Effector memory CD8-positive, alpha-beta T cell (primary cell): Measurements from ENCODE around the gene CADM2.
"Not testable (repeated sequence)": the region's sequence is repeated elsewhere in the genome, so short reads cannot be mapped to it uniquely, and the experiment has no call there.

Experiments used
- ATAC-seq: fragments of 150-1000 bp; cut with Tn5 transposase; replicated peaks from 2 replicates; pipeline ENCODE4 v1.10.0; 2021; ENCODE audit warnings: mild to moderate bottlenecking, moderate library complexity
- DNase-seq, 3 experiments: peaks; one replicate each; pipeline ENCODE4 v3.0.0; 2021
- H3K27ac Mint-ChIP-seq, 2 donors: one replicate each; pipeline ENCODE4 v1.8.0; 2022; ENCODE audit warnings: mild to moderate bottlenecking in 2 of 2, mixed read lengths in 2 of 2, moderate library complexity in 2 of 2
- H3K27me3 Mint-ChIP-seq, 2 donors: one replicate each; pipeline ENCODE4 v1.8.0; 2022; ENCODE audit warnings: mixed read lengths in 2 of 2
- H3K36me3 Mint-ChIP-seq: one replicate; pipeline ENCODE4 v1.8.0; 2022; ENCODE audit warnings: mild to moderate bottlenecking, moderate library complexity, mixed read lengths; ENCODE audit not compliant: insufficient read depth
- H3K4me1 Mint-ChIP-seq, 2 donors: one replicate each; pipeline ENCODE4 v1.8.0; 2022; ENCODE audit warnings: low read depth in 2 of 2, mixed read lengths in 2 of 2
- H3K4me3 Mint-ChIP-seq, 2 donors: one replicate each; pipeline ENCODE4 v1.8.0; 2022; ENCODE audit warnings: mild to moderate bottlenecking in 2 of 2, mixed read lengths in 2 of 2, moderate library complexity in 2 of 2
- H3K9me3 Mint-ChIP-seq, 2 donors: one replicate each; pipeline ENCODE4 v1.8.0; 2022; ENCODE audit warnings: mixed read lengths in 2 of 2

Gene CADM2

GRCh38 chr3:85053626-85054025 is 94.8 kb downstream of the CADM2 start:
- Mint-ChIP-seq H3K4me1 (no peaks in the 10 kb centered on the region), H3K4me3 (no peak overlapping the region), H3K27ac (no peak overlapping the region), H3K36me3 (no peaks in the 10 kb centered on the region), H3K27me3 (no peaks in the 10 kb centered on the region), H3K9me3 (peaks cover 7 to 13% of the 10 kb centered on the region in 2 donors)
- ATAC-seq (no peak), DNase-seq (no peak)

- H3K9me3 Mint-ChIP-seq: peaks cover 5 to 8% of the 10 kb centered on the region in 2 donors
- no peak overlapping the region for H3K4me3 Mint-ChIP-seq
- H3K27ac Mint-ChIP-seq: no peak overlapping the region
- ATAC-seq (no peak), DNase-seq (no peak)
- H3K36me3 Mint-ChIP-seq: no peaks in the 10 kb centered on the region
- H3K4me1 Mint-ChIP-seq: no peaks in the 10 kb centered on the region
- no peaks in the 10 kb centered on the region for H3K27me3 Mint-ChIP-seq
Observed at GRCh38 chr3:85054579-85054978, 95.8 kb downstream of the CADM2 start.

DNA sequence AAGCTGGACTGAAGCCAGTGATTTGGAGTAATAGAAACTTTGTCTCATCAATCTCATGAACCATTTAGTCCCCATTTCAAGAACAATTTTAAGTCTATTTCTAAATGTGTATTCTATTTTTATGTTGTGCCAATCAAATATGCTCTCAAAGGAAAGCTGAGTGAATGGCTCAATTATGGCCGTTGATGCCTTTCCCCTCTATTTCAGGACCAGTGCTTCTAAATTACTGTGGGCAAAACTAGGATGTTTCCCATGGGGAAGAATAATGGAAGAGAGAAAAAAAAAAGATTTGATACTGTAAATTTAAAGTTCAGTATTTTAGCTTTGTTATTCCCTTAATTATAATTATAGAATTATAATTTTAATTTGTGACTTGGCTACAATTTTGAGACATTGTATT is 110.1 kb downstream of the CADM2 start:
- no peaks in the 10 kb centered on the region for H3K27me3 Mint-ChIP-seq

DNA sequence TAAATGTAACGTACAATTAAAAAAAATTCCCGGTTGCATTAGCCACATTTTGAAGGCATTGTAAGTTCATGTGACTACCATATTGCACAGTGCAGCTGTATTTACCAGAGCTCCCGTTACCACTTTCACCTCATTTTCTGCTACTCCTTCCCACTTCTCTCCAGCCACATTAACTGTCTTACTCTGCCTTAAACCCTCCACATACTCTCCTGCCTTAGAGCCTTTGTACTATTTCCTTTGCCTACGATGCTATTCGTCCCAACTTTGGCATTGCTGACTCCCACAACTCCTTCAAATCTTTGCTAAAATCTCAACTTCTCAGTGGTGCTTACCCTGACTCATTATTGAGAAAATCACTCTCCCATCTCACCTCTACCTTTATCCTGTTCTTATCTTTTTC is 115.2 kb downstream of the CADM2 start:
- Mint-ChIP-seq H3K27ac (no peak overlapping the region), H3K27me3 (no peaks in the 10 kb centered on the region)
- no peak for DNase-seq

More for the DNA sequence above, 110.1 kb downstream of the CADM2 start:
- H3K27ac Mint-ChIP-seq: no peak overlapping the region
- H3K36me3 Mint-ChIP-seq: no peaks in the 10 kb centered on the region
- DNase-seq (no peak), ATAC-seq (no peak)
- H3K4me1 Mint-ChIP-seq: no peaks in the 10 kb centered on the region
- peaks cover 5 to 6% of the 10 kb centered on the region in 2 donors for H3K9me3 Mint-ChIP-seq
- no peak overlapping the region for H3K4me3 Mint-ChIP-seq

GRCh38 chr3:85075663-85076062 is 116.9 kb downstream of the CADM2 start:
- no peak overlapping the region for H3K4me3 Mint-ChIP-seq
- H3K27ac Mint-ChIP-seq: no peak overlapping the region
- no peaks in the 10 kb centered on the region for H3K4me1 Mint-ChIP-seq
- no peaks in the 10 kb centered on the region for H3K27me3 Mint-ChIP-seq
- ATAC-seq (no peak), DNase-seq (no peak)
- H3K9me3 Mint-ChIP-seq: peaks cover 0 to 4% of the 10 kb centered on the region in 2 donors
- H3K36me3 Mint-ChIP-seq: no peaks in the 10 kb centered on the region

More for the DNA sequence above, 115.2 kb downstream of the CADM2 start:
- Mint-ChIP-seq H3K4me1 (no peaks in the 10 kb centered on the region), H3K36me3 (no peaks in the 10 kb centered on the region), H3K4me3 (no peak overlapping the region), H3K9me3 (peaks cover 0 to 4% of the 10 kb centered on the region in 2 donors)
- ATAC-seq: no peak

GRCh38 chr3:85077018-85077417 is 118.2 kb downstream of the CADM2 start:
- Mint-ChIP-seq H3K4me3 (no peak overlapping the region), H3K27ac (no peak overlapping the region), H3K36me3 (no peaks in the 10 kb centered on the region), H3K4me1 (no peaks in the 10 kb centered on the region), H3K27me3 (no peaks in the 10 kb centered on the region), H3K9me3 (peaks cover 0 to 4% of the 10 kb centered on the region in 2 donors)
- DNase-seq (no peak), ATAC-seq (no peak)

GRCh38 chr3:85081191-85081906 is 122.6 kb downstream of the CADM2 start:
- peaks cover 0 to 2% of the 10 kb centered on the region in 2 donors for H3K9me3 Mint-ChIP-seq
- no peak for DNase-seq
- ATAC-seq: no peak

GRCh38 chr3:85090495-85090894 is 131.7 kb downstream of the CADM2 start:
- DNase-seq (no peak), ATAC-seq (no peak)
- Mint-ChIP-seq H3K36me3 (no peaks in the 10 kb centered on the region), H3K27me3 (no peaks in the 10 kb centered on the region), H3K4me1 (no peaks in the 10 kb centered on the region), H3K4me3 (no peak overlapping the region), H3K9me3 (peaks cover 5 to 7% of the 10 kb centered on the region in 2 donors), H3K27ac (no peak overlapping the region)

More at GRCh38 chr3:85081191-85081906, 122.6 kb downstream of the CADM2 start:
- H3K4me1 Mint-ChIP-seq: no peaks in the 10 kb centered on the region
- H3K27me3 Mint-ChIP-seq: no peaks in the 10 kb centered on the region
- no peak overlapping the region for H3K27ac Mint-ChIP-seq
- H3K36me3 Mint-ChIP-seq: no peaks in the 10 kb centered on the region
- H3K4me3 Mint-ChIP-seq: no peak overlapping the region

DNA sequence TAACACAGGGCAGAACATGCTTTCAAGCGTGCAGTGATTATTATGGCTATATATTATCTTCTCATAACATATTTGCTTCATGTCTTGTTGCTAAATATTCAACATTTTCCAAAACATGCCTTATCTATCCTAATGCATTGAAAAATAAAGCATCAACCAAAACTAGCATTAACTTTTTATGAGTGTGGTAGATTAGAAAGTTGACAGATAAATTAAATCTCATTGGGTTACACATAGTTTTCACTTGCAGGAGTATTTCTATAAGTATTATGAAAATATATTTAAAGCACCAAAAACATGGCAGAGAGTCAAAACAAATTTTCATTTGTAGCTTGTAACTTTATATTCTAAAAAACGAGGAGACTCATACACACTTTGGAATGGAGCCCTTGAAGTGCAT is 141.5 kb downstream of the CADM2 start:
- no peak for DNase-seq
- no peaks in the 10 kb centered on the region for H3K27me3 Mint-ChIP-seq
- H3K4me3 Mint-ChIP-seq: no peak overlapping the region
- no peaks in the 10 kb centered on the region for H3K4me1 Mint-ChIP-seq
- no peak for ATAC-seq
- H3K27ac Mint-ChIP-seq: no peak overlapping the region
- H3K9me3 Mint-ChIP-seq: peaks cover 5 to 7% of the 10 kb centered on the region in 2 donors
- H3K36me3 Mint-ChIP-seq: no peaks in the 10 kb centered on the region

GRCh38 chr3:85102781-85103180 is 144.0 kb downstream of the CADM2 start:
- no peaks in the 10 kb centered on the region for H3K4me1 Mint-ChIP-seq
- H3K27ac Mint-ChIP-seq: no peak overlapping the region
- H3K9me3 Mint-ChIP-seq: peaks cover 5 to 7% of the 10 kb centered on the region in 2 donors
- H3K4me3 Mint-ChIP-seq: no peak overlapping the region
- no peak for DNase-seq
- ATAC-seq: no peak
- H3K36me3 Mint-ChIP-seq: no peaks in the 10 kb centered on the region
- H3K27me3 Mint-ChIP-seq: no peaks in the 10 kb centered on the region

DNA sequence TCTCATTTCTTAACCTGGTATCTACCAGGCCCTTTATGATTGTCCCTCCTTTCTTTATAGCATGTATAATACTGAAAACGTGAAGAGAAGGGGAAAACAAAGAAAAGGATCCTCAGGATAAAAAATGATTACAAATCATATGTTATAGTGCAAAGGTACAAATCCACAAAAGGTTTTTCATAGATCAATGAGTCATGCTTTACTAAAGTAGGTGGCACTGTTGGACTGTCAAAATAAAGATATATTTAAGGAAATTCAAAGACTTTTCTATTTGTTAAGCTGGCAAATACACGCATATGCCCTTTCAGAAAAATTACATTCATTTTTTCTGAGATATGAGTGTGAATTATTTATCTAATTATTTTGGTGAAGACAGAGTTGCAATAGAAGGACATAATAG is 151.6 kb downstream of the CADM2 start:
- H3K27me3 Mint-ChIP-seq: no peaks in the 10 kb centered on the region
- no peaks in the 10 kb centered on the region for H3K4me1 Mint-ChIP-seq
- ATAC-seq (no peak), DNase-seq (no peak)
- H3K9me3 Mint-ChIP-seq: peaks cover 8 to 9% of the 10 kb centered on the region in 2 donors
- H3K27ac Mint-ChIP-seq: no peak overlapping the region
- no peak overlapping the region for H3K4me3 Mint-ChIP-seq
- no peaks in the 10 kb centered on the region for H3K36me3 Mint-ChIP-seq

DNA sequence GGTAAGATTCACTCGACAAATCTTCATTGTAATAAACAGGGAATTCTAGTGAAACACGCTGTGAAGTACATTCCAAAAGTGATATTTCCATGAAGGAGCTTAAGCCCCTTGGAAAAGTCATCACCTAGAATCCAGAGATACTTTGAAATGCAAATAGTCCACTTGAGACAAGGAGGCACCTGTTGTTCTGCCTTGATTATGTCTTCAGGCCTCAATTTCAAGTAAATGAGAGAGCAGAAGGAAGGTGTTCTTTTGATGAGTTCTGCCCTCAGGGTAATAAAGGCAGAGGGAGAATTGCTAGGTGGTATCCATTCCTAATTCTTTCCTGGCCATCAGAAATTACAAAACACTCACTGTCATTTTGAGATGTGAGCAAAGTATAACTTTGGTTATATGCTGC is 162.1 kb downstream of the CADM2 start:
- no peak for DNase-seq
- Mint-ChIP-seq H3K9me3 (peaks cover 8 to 12% of the 10 kb centered on the region in 2 donors), H3K36me3 (no peaks in the 10 kb centered on the region), H3K27ac (no peak overlapping the region), H3K27me3 (no peaks in the 10 kb centered on the region), H3K4me3 (no peak overlapping the region), H3K4me1 (no peaks in the 10 kb centered on the region)
- ATAC-seq: no peak

GRCh38 chr3:85132864-85133263 is 174.1 kb downstream of the CADM2 start:
- not testable (repeated sequence) for H3K9me3 Mint-ChIP-seq, H3K36me3 Mint-ChIP-seq, H3K27me3 Mint-ChIP-seq, H3K4me1 Mint-ChIP-seq, ATAC-seq, H3K27ac Mint-ChIP-seq, DNase-seq, H3K4me3 Mint-ChIP-seq

GRCh38 chr3:85133691-85134420 is 175.1 kb downstream of the CADM2 start:
- H3K9me3 Mint-ChIP-seq, H3K4me1 Mint-ChIP-seq, H3K27me3 Mint-ChIP-seq, H3K4me3 Mint-ChIP-seq, H3K27ac Mint-ChIP-seq, ATAC-seq, H3K36me3 Mint-ChIP-seq, DNase-seq: not testable (repeated sequence)
